Heart right ventricle (tissue), 16 donors: ENCODE measurements around the gene ALG9. TPM values are rescaled to one million over a fixed set of nuclear protein-coding genes. Genes with fewer than 3 reads are reported as not detected.
A peak's percentile ranks its signal among the peaks of the same experiment; 100 is the strongest.
"Not testable (repeated sequence)": the region's sequence is repeated elsewhere in the genome, so short reads cannot be mapped to it uniquely, and the experiment has no call there.

Experiments
- ATAC-seq, 8 donors: fragments of 200-7000 bp; cut with Tn5 transposase; one replicate each; pipeline ENCODE4 v1.9.1; 2020; ENCODE audit warnings: mild to moderate bottlenecking in 8 of 8, moderate library complexity in 8 of 8, moderate number of reproducible peaks in 1 of 8
- DNase-seq, 2 donors: peaks; one replicate each; pipeline ENCODE4 v3.0.0-alpha.2; 2020
- H3K27ac ChIP-seq, 10 donors: fragments of 200-600 bp; sonication (generic) in 2 of 10; one replicate each; pipeline versions ENCODE4 v1.5.0 to v1.8.0; 2020 to 2022; ENCODE audit warnings: mild to moderate bottlenecking in 3 of 10
- H3K27me3 ChIP-seq, 7 donors: fragments of 200-600 bp; one replicate each; pipeline ENCODE4 v1.8.0; 2021 to 2022; ENCODE audit warnings: mild to moderate bottlenecking in 2 of 7
- H3K36me3 ChIP-seq, 9 donors: fragments of 200-600 bp; sonication (generic) in 1 of 9; one replicate each; pipeline versions ENCODE4 v1.5.0 to v1.8.0; 2020 to 2022; ENCODE audit warnings: mild to moderate bottlenecking in 2 of 9
- H3K4me1 ChIP-seq, 9 donors: fragments of 200-600 bp; sonication (generic) in 1 of 9; one replicate each; pipeline versions ENCODE4 v1.5.0 to v1.8.0; 2020 to 2022; ENCODE audit warnings: mild to moderate bottlenecking in 4 of 9
- H3K4me3 ChIP-seq, 10 donors: fragments of 200-600 bp; sonication (generic) in 2 of 10; one replicate each; pipeline versions ENCODE4 v1.5.0 to v1.8.0; 2020 to 2022; ENCODE audit warnings: mild to moderate bottlenecking in 7 of 10, moderate library complexity in 2 of 10
- H3K9me3 ChIP-seq, 11 donors: fragments of 200-600 bp in 10 of 11; sonication (generic) in 2 of 11; one replicate each; pipeline versions ENCODE4 v1.5.0 to v1.8.0; 2013 to 2022; ENCODE audit warnings: mild to moderate bottlenecking in 2 of 11, control low read depth in 1 of 11, moderate library complexity in 1 of 11
- CTCF ChIP-seq, 9 donors: fragments of 200-600 bp; sonication (generic) in 2 of 9; IDR thresholded peaks; one replicate each; pipeline versions ENCODE4 v1.5.0 to v1.8.0; 2021 to 2022; ENCODE audit warnings: antibody characterized with exemption in 9 of 9, mild to moderate bottlenecking in 5 of 9, moderate library complexity in 1 of 9
- WGBS, 2 donors: extraction: QIAGEN DNeasy Blood & Tissue Kit; methylation state at CpG; one replicate each; pipeline ENCODE4 v1.1.7; 2013; ENCODE audit warnings: inconsistent platforms in 1 of 2; 5-methylcytosine and 5-hydroxymethylcytosine counted together
- intact Hi-C, 10 donors: fragments of 100-400 bp; cut with DNase I; formaldehyde crosslinking; loops; one replicate each; pipeline versions ENCODE4 v1.11.1 to v1.14.2; 2022
- polyA plus RNA-seq, 2 donors: library from polyadenylated mRNA; stranded (reverse); fragments of 200-250 nt; gene quantifications; one replicate each; pipeline ENCODE4 v1.2.3, GENCODE V29; 2013
- total RNA-seq, 10 donors: library from RNA; stranded (reverse); fragmentation: NEBNext Ultra II Directional in 3 of 10; extraction: Animal tissue kit (Norgen Biotek cat#: 25700) in 3 of 10; gene quantifications; one replicate each; pipeline versions ENCODE4 v1.2.1 to v1.2.4, GENCODE V29; 2021 to 2023
- donor health status: Arrhythmogenic right ventricular cardiomyopathy.
- donor health status: ischemic (EF 13 %, LVEDD 7.1; RV severe dilation, severe dysfunction).
- donor health status: healthy with polysubstance abuse.
- donor health status: DM: no; HTN: yes; CAD: no.
- donor health status: DM: no; HTN: no; CAD: no.
- donor health status: ischemic (EF 25% LVEDD 6.9; RV normal size, moderate dysfunction).
- donor health status: ischemic (EF 25% LVEDD 5.7; RV mildly dilated, moderate dysfunction).
- donor health status: healthy.
- donor health status: DM: yes; HTN: yes; CAD: no.
- donor health status: Ischemic cardiomyopathy.
- donor health status: ischemic (EF 35%, LVEDD 5.7; RV mildly dilated, moderate dysfunction).
- donor health status: nonischemic (EF 11% LVEDD 7.7; RV severe dilation, severe dysfunction).
- donor health status: DM: yes; HTN: yes; CAD: no.
- donor health status: PGD.
- donor health status: ischemic (EF 29% LVEDD 5.4; RV normal size, mild dysfunction).
- donor health status: nonischemic (EF 23%, LVEDD 6.1; RV moderate dilation, normal function).

ALG9 gene
- total and polyA plus RNA-seq, 12 donors, result 12.8 to 26.5 (median 18.5) TPM

GRCh38 chr11:111776398-111777093 is 94.8 kb downstream of the ALG9 start:
- no peak overlapping the region for H3K4me3 ChIP-seq
- H3K9me3 ChIP-seq, result no peaks in the 10 kb centered on the region
- intact Hi-C loops, result loop anchor here (1.0 to 10.0 kb wide), 14 partner anchors 39 to 212 kb away; partner anchors contain the start of gene SIK2 (in 7 of the 10)
- peak overlapping the region in 1 of 10 donors; percentile 5 for H3K27ac ChIP-seq
- no peak for ATAC-seq
- no peak for DNase-seq
- WGBS, 2 donors, result 93% methylated on average over 6 of the region's 6 CpGs
- no peaks in the 10 kb centered on the region for H3K36me3 ChIP-seq
- no peaks in the 10 kb centered on the region for H3K27me3 ChIP-seq
- TF ChIP-seq CTCF (IDR thresholded peaks at IDR 0.05), result no peak
- H3K4me1 ChIP-seq, result peaks cover 0 to 25% (median 7%) of the 10 kb centered on the region in 9 donors

GRCh38 chr11:111774955-111775710 is 96.2 kb downstream of the ALG9 start:
- intact Hi-C loops, result loop anchor here (5.0 to 10.0 kb wide), 8 partner anchors 38 to 210 kb away; partner anchors contain the start of gene SIK2 (in 3 of the 10)
- Histone ChIP-seq H3K4me1 (peaks cover 0 to 25% (median 7%) of the 10 kb centered on the region in 9 donors), H3K9me3 (no peaks in the 10 kb centered on the region), H3K27me3 (no peaks in the 10 kb centered on the region), H3K27ac (peak overlapping the region in 7 of 10 donors; percentile 12 to 71 (median 45)), H3K36me3 (no peaks in the 10 kb centered on the region), H3K4me3 (no peak overlapping the region)
- peak in 1 of 9 donors; percentile 7 for TF ChIP-seq CTCF (IDR thresholded peaks at IDR 0.05)
- peak in 1 of 2 donors; percentile 72 for DNase-seq
- peak; percentile 26 to 78 (median 60) for ATAC-seq
- 42 to 50% methylated on average over 6 of the region's 6 CpGs for WGBS, 2 donors

- ATAC-seq, result no peak
- no peak overlapping the region for H3K27ac ChIP-seq
- intact Hi-C loops, result loop anchor here in 2 of 10 donors (10.0 kb wide), 2 partner anchors 58 to 208 kb away; no protein-coding TSS in a partner anchor
Measured at GRCh38 chr11:111772535-111772934, 98.8 kb downstream of the ALG9 start.

GRCh38 chr11:111771205-111771604 is 100.2 kb downstream of the ALG9 start:
- not testable (repeated sequence) for H3K27ac ChIP-seq, H3K4me3 ChIP-seq, ATAC-seq, H3K9me3 ChIP-seq, H3K27me3 ChIP-seq, DNase-seq, H3K36me3 ChIP-seq
- intact Hi-C loops, result loop anchor here in 2 of 10 donors (10.0 kb wide), 2 partner anchors 56 to 206 kb away; no protein-coding TSS in a partner anchor
- 94 to 96% methylated on average over 5 of the region's 5 CpGs for WGBS, 2 donors
- peaks cover 2 to 23% (median 13%) of the 10 kb centered on the region in 9 donors for H3K4me1 ChIP-seq

More at GRCh38 chr11:111772535-111772934, 98.8 kb downstream of the ALG9 start:
- no peak for DNase-seq
- no peak for TF ChIP-seq CTCF (IDR thresholded peaks at IDR 0.05)
- peaks cover 0 to 23% (median 7%) of the 10 kb centered on the region in 9 donors for H3K4me1 ChIP-seq
- no peaks in the 10 kb centered on the region for H3K36me3 ChIP-seq
- H3K27me3 ChIP-seq, result no peaks in the 10 kb centered on the region
- no peak overlapping the region for H3K4me3 ChIP-seq
- WGBS, 2 donors, result 96% methylated on average over 2 of the region's 2 CpGs
- no peaks in the 10 kb centered on the region for H3K9me3 ChIP-seq
